Measurements from ENCODE around the gene RNF167.
"Not testable (repeated sequence)": the region's sequence is repeated elsewhere in the genome, so short reads cannot be mapped to it uniquely, and the experiment has no call there.

RNF167 gene

DNA sequence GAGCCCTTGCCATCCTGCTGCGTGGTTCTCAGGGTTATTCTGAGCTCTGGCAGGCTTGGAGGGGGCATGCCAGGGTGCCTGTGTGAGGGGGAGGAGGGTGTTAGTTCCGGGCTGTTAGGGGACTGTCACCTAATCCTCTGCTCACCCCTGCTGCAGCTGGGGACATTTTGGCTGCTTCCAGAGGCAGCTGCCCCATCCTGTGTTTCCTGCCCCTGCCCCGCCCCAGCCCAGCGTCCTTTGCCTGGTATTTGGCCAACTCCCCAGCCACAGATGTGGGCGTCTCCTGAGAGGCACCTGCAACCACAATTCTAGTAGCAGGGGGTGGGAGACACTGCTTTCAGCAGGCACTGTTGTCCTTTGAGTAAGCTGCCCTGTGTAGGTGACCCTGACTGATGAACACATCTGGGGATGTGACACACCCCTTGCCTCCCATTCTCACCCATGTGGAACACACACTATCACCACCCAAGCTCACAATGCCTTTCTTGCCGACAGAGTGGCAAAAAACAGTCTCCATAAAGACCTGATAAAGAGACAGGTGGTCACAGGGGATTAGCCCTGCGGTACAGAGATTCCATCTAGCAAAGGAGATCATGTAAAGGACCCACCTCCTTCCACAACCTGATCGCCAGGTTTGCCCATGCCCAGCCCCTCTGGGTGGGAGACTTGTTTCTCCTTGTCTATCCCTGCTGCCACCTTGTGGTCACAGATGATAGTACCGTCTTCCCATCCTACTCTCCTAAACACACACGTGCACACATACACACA is 36.8 kb upstream of the RNF167 start, which contains the start of gene CHRNE:
Gene CHRNE, minus strand, starts transcription at position 48 of the 768 bp plus-strand sequence. Its CDS starts 35 bp downstream, at position 13.
- peak; percentile 10 for DNase-seq

DNA sequence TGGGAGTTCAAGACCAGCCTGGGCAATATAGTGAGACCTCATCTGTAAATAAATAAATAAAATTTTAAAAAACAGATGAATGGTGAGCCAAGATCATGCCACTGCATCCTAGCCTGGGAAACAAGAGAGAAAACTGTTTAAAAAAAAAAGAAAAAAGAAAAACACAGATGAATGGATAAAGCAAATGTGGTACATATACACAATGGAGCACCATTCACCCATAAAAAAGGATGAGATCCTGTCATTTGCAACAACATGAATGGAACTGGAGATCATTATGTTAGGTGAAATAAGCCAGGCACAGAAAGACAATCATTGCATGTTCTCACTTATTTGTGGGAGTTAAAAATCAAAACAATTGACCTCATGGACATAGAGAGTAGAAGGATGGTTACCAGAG is 33.4 kb upstream of the RNF167 start:
- not testable (repeated sequence) for DNase-seq

DNA sequence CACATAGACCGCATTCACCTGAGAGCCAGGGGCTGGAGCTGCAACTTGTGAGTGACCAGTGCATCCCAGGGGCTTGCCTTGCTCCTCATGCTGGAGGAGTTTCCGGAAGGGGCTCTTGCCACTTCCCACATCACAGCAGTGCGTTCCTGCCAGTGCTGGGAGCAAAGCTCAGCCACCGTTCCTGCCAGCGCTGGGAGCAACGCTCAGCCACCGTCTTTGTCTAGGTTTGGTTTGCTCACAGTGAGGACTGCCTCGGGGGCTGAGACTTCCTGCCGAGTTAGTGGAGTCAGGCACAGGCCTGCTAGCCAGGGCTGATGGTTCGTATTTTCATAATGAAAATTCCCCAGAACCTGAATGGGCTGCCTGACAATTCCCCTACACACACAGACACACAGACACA is 31.8 kb upstream of the RNF167 start:
- DNase-seq, result no peak

DNA sequence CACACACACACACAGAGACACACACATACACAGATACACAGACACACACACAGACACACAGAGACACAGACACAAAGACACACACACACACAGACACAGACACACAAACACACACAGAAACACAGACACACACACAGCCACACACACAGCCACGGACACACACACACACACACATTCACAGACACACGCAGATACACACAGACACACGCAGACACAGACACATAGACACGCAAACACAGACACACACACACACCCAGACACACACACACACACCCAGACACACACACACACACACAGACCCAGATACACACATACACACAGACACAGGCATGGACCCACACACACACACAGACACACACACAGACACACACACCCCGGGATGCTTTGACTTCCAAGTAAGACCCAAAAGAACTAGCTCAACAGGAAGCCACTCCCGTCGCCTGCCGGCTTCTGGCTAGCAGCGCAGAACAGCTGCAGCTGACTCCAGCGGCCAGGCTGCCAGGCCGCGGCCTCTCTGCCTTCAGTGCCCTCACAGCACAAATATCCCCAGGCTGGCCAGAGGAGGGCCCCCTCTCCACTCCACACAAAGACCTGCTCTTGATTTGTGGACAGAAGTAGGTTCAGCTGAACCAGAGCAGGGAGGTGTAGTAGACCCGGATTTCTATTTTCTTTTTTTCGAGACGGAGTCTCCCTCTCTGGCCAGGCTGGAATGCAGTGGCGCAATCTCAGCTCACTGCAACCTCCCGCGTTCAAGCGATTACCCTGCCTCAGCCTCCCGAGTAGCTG is 31.2 kb upstream of the RNF167 start:
- peak; percentile 7 for DNase-seq

DNA sequence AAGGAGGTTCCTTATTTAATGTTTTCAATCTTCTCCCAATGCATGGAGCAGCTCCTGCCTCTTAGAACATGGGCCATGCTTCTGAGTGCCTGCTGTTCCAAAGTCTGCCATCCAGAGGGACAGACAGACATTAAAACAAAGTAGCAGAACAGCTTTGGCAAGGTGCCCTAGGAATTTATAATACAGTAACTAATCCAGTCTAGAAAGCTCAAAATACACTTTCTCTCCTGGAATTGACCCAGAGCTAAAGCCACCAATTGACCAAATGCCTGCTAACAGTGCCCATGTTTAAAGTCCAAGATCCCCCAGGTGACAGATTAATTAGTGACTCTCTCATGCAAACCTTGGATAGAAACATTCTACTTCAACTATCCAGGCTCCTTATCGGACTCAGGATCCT is 26.1 kb upstream of the RNF167 start:
- no peak for DNase-seq

DNA sequence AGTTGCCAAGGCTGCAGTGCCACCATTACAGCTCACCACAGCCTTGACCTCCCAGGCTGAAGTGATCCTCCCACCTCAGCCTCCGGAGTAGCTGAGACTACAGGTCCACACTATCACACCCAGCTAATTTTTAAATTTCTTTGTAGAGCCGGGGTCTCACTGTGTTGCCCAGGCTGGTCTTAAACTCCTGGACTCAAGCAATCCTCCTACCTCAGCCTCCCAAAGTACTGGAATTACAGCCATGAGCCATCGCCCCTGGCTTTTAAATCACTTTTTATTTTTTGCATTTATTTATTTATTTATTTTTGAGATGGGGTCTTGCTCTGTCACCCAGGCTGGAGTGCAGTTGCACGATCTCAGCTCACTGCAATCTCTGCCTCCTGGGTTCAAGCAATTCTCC is 25.5 kb upstream of the RNF167 start:
- DNase-seq, result not testable (repeated sequence)

DNA sequence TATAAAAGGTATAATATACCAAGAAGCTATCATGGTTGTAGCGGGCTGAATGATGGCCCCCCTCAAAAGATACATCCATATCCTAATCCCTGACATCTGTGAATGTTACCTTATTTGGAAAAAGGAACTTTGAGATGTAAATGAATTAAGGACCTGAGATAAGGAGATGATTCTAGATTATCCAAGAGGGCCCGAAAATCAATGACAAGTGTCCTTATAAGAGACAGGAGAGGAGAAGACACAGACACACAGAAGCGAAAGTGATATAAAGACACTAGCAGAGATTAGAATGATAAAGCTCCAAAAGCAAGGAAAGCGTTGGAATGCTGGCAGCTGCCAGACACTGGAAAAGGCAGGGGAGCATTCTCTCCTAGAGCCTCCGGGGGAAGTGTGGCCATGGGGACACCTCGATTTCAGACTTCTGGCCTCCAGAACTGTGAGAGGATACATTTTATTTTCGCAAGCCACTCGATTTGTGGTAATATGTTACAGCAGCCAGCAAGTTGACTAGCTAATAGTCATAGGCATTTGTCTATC is 20.5 kb upstream of the RNF167 start:
- no peak for DNase-seq

DNA sequence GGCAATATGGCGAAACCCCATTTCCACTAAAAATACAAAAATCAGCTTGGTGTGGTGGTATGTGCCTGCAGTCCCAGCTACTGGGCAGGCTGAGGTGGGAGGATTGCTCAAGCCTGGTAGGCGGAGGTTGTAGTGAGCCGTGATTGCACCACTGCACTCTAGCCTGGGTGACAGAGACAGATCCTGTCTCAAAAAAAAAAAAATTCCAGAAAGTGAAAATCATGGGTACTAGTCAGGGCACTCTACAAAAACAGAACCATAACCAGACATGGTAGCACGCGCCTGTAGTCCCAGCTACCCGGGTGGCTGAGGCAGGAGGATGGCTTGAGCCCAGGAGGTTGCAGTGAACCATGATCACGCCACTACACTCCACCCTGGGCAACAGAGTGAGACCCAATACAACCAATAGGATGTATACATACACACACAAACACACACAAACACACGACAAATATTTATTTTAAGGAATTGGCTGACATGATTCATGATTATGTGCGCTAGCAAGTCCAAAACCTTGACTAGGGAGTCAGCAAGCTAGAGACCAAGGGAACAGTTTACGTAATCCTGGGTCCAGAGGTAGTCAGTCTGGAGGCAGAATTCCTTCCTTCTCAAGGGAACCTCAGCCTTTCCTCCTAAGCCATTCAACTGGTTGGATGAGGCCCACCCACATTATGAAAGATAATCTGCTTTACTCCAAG is 19.6 kb upstream of the RNF167 start:
- no peak for DNase-seq

DNA sequence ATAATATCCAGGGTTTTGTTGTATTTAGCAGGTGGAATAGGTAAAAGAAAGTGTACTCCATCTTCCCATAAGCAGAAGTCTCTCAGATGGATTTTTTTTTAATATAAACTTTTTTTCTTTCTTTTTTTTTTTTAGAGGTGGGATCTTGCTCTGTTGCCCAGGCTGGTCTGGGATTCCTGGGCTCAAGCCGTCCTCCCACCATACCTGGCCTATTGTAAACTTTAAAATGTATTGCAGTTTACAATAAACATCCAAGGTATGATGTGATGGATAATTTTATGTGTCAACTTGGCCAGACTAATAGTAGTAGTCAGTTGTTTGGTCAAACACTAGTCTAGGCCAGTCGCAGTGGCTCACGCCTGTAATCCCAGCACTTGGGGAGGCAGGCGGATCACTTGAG is 18.7 kb upstream of the RNF167 start:
- DNase-seq, result no peak

DNA sequence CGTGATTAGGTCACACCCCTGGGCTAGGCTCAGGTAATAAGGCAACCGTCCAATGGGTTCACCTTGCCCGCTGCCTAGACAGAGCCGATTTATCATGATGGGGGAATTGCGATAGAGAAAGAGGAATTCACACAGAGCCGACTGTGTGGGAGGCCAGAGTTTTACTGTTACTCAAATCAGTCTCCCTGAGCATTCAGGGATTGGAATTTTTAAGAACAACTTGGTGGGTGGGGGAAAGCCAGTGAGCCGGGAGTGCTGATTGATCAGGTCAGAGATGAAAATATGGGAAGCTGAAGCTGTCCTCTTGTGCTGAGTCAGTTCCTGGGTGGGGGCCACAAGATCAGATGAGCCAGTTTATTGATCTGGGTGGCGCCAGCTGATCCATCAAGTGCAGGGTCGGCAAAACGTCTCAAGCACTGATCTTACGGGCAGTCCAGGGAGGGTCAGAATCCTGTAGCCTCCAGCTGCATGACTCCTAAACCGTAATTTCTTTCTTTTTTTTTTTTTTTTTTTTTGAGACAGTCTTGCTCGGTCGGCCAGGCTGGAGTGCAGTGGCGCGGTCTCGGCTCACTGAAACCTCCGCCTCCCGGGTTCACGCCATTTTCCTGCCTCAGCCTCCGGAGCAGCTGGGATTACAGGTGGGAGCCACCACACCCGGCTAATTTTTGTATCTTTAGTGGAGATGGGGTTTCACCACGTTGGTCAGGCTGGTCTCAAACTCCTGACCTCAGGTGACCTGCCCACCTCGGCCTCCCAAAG is 13.3 kb upstream of the RNF167 start:
- DNase-seq, result not testable (repeated sequence)

DNA sequence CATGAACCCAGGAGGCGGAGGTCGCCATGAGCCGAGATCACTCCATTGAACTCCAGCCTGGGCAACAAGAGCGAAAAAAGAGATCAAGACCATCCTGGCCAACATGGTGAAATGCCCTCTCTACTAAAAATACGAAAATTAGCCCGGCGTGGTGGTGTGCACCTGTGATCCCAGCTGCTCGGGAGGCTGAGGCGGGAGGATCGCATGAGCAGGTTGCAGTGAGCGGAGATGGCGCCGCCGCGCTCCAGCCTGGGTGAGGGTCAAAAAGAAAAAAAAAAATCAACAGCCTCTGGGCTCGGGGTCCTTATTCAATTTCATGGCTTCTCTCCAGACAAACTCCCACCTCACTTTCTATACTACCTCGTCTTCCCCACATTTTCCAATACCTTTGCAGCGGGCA is 11.2 kb upstream of the RNF167 start:
- DNase-seq, result no peak

DNA sequence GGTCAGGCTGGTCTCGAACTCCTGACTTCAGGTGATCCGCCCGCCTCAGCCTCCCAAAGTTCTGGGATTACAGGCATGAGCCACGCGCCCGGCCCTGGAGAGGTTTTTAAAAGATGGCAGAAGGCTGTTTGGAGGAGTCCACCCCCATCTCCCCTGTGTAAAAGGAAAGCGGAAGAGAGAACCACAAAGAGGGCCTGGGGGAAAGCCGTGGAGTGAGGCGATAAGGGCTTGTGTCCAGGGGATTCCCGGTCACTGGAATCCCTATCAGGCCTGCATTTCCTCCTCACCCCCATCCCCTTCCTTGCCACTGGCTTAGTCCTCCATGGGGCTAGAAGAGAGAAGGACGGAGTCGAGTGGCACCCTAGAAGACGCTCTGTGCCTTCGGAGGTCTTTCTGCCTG is 8.1 kb upstream of the RNF167 start, which contains the start of gene GP1BA:
Gene GP1BA, plus strand, starts transcription at position 315 of the 400 bp plus-strand sequence. CDS start 328 bp downstream, outside the sequence.
- no peak for DNase-seq

DNA sequence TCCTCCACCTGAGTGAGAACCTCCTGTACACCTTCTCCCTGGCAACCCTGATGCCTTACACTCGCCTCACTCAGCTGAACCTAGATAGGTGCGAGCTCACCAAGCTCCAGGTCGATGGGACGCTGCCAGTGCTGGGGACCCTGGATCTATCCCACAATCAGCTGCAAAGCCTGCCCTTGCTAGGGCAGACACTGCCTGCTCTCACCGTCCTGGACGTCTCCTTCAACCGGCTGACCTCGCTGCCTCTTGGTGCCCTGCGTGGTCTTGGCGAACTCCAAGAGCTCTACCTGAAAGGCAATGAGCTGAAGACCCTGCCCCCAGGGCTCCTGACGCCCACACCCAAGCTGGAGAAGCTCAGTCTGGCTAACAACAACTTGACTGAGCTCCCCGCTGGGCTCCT is 7.3 kb upstream of the RNF167 start:
- no peak for DNase-seq

DNA sequence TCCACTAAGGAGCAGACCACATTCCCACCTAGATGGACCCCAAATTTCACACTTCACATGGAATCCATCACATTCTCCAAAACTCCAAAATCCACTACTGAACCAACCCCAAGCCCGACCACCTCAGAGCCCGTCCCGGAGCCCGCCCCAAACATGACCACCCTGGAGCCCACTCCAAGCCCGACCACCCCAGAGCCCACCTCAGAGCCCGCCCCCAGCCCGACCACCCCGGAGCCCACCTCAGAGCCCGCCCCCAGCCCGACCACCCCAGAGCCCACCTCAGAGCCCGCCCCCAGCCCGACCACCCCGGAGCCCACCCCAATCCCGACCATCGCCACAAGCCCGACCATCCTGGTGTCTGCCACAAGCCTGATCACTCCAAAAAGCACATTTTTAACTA is 6.4 kb upstream of the RNF167 start:
- no peak for DNase-seq

DNA sequence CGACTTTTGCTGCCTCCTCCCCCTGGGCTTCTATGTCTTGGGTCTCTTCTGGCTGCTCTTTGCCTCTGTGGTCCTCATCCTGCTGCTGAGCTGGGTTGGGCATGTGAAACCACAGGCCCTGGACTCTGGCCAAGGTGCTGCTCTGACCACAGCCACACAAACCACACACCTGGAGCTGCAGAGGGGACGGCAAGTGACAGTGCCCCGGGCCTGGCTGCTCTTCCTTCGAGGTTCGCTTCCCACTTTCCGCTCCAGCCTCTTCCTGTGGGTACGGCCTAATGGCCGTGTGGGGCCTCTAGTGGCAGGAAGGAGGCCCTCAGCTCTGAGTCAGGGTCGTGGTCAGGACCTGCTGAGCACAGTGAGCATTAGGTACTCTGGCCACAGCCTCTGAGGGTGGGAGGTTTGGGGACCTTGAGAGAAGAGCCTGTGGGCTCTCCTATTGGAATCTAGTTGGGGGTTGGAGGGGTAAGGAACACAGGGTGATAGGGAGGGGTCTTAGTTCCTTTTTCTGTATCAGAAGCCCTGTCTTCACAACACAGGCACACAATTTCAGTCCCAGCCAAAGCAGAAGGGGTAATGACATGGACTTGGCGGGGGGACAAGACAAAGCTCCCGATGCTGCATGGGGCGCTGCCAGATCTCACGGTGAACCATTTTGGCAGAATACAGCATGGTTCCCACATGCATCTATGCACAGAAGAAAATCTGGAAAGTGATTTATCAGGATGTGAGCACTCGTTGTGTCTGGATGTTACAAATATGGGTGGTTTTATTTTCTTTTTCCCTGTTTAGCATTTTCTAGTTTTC is 5.7 kb upstream of the RNF167 start:
- peak; percentile 23 for DNase-seq

DNA sequence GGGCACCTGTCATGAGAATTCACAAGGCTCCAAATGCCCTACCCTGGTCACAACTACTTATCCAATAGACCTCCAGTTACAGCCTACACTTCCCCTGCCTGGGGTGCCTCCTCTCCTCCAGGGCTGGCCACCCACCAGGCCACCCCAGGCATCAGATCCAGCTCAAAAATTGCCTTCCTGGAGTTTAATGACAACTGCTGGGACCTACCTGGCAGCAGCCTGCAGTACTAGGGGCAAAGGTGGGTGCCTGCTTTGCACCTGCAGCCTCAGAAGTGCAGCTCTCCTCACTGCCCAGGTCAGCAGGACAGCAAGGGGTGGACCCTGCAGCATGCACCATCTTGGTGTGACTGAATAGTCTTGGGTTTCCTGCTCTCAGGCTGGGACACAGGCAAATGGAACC is 4.4 kb upstream of the RNF167 start:
- no peak for DNase-seq

DNA sequence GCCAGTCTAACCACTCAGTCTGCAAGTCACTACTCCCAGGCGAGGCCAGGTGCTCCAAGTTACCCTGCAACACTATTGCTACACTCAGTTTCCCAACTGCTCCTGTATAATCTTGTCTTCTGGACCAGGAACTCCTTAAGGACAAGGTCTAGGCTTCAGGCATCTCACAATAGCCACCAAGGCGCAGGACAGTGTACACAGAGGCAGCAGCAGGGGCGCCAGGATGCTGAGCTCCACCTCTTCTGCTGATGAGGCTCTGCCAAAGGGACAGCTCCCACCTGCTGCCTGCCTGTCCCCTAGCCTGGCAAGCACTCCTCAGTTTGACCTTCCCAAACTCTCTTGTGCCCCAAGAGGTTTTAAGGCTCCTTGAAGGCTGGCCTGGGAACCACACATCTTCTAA is 3.6 kb upstream of the RNF167 start:
- no peak for DNase-seq

DNA sequence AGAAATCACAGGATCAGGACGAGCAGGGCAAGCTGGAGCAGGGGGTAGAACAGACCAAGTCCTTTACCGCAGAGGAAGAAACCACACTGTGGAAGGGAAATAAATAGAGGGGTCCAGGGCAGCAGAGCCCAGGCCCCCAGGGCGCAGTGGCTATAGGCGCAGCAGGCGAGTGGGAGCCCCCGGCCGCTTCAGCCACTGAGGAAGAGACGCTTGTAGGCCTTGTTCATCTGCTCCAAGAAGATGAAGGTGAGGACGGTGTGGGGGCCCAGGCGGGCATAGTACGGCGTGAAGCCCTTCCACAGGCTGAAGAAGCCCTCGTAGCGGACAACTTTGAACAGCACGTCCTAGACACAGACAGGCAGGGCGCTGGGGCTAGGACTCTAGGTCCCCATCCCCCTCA is 2.5 kb upstream of the RNF167 start:
- no peak for DNase-seq

DNA sequence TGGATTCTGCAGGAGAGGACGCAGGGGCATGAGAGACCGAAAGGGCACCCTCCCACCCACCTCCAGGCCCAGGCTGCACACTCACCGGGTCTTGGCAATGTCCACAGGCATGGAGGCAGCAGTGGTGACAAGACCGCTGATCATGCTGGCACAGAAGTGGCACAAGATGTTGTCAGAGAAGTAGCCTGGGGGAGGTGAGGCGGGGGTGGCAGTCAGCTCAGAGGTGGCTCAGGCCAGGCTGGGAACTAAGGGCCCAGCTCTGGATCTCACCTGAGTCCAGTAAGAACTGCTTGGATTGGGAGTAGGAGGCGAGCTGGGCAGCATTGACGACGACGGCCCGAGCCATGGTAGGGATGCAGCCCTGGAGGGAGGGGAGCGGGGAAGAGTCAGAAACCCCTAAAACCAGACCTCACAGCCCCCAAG is 2.0 kb upstream of the RNF167 start:
- no peak for DNase-seq

DNA sequence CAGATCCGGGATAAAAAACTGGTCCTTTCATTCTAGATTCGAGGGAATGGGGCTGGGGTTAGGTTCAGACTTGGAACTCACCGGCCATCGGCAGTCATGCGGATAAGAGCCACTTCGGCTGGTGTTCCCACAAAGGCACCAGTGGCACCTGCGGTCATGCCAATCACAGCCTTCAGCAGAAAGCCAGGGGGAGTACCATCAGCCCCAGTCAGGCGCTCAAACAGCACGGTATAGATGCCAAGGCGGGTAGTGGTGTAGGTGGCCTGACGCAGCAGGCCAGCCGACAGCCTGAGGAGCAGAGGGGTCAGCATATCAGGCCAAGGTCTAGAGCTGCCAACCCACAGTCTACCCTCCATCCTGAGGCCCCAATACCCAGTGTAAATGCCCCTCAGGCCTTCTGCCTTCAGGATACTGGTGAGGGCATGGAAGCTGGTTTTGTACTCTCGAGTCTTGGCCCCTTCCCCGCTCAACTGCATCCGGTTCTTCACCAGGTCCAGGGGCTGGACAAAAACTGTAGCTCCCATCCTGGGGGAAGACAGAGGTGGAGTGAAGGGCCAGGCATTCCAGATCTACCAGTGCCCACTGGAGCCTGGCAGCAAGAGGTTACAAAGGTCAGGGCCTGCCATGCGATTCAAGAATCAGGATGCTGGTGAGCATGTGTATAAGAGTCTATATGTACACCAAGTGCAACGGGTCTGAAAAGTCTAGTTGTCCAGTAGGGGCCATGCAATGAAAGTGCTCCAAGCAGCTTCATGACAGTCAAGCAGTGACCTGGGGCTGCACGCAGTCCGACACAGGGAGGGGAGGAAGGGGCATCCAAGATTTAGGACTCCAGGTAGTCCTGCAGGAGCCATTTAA is 1.2 kb upstream of the RNF167 start:
- no peak for DNase-seq

DNA sequence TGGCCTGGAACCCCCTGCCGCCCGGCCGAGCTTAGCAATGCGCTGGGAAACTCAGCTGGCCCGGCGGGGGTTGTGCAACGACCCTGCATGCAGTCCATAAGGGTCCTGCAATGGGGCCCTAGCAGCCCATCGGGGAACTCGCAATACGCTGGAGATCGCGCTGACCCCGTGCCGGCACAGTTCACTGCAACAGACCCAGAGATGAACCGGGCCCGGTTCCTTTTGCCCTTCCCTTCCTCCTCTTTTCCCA is 597 bp upstream of the RNF167 start:
- no peak for DNase-seq

All from KG1 (cell line).